Activated naive CD8-positive, alpha-beta T cell treated with anti-CD3 and anti-CD28 coated beads for 36 hours (primary cell): ENCODE data around the gene PLSCR5. TPM values are rescaled to one million over a fixed set of nuclear protein-coding genes. Genes with fewer than 3 reads are reported as not detected.

Source experiments
- DNase-seq: peaks from one replicate; pipeline ENCODE4 v3.0.0; 2021
- H3K27ac Mint-ChIP-seq: one replicate; pipeline ENCODE4 v1.8.0; 2022; ENCODE audit warnings: mild to moderate bottlenecking, moderate library complexity, mixed read lengths
- H3K27me3 Mint-ChIP-seq: one replicate; pipeline ENCODE4 v1.8.0; 2022; ENCODE audit warnings: mild to moderate bottlenecking, mixed read lengths
- H3K36me3 Mint-ChIP-seq: one replicate; pipeline ENCODE4 v1.8.0; 2021; ENCODE audit warnings: mild to moderate bottlenecking, mixed read lengths
- H3K4me1 Mint-ChIP-seq: one replicate; pipeline ENCODE4 v1.8.0; 2021; ENCODE audit warnings: mixed read lengths
- H3K4me3 Mint-ChIP-seq: one replicate; pipeline ENCODE4 v1.8.0; 2022; ENCODE audit warnings: mild to moderate bottlenecking, moderate library complexity, mixed read lengths
- H3K9me3 Mint-ChIP-seq: one replicate; pipeline ENCODE4 v1.8.0; 2022; ENCODE audit warnings: mixed read lengths
- total RNA-seq, 2 experiments: library from RNA; stranded (reverse); gene quantifications; one replicate each; pipeline ENCODE4 v1.2.3, GENCODE V29; 2021

The PLSCR5 gene
- total RNA-seq, 2 experiments from 2014 or later = not detected

- H3K27me3 Mint-ChIP-seq = peaks cover 5% of the 10 kb centered on the region
- peaks cover under 1% of the 10 kb centered on the region for H3K9me3 Mint-ChIP-seq
- DNase-seq = no peak
- H3K4me1 Mint-ChIP-seq = no peaks in the 10 kb centered on the region
- no peak overlapping the region for H3K27ac Mint-ChIP-seq
- H3K36me3 Mint-ChIP-seq = no peaks in the 10 kb centered on the region
- H3K4me3 Mint-ChIP-seq = no peak overlapping the region
These were observed 6.9 kb upstream of the PLSCR5 start for GRCh38 chr3:146612015-146612414.

- Mint-ChIP-seq H3K4me1 (no peaks in the 10 kb centered on the region), H3K36me3 (no peaks in the 10 kb centered on the region), H3K4me3 (no peak overlapping the region)
These were observed 6.0 kb upstream of the PLSCR5 start for GRCh38 chr3:146611096-146611495.

GRCh38 chr3:146598535-146598934, 6.6 kb downstream of the PLSCR5 start:
- H3K4me3 Mint-ChIP-seq = no peak overlapping the region
- peaks cover 12% of the 10 kb centered on the region for H3K27me3 Mint-ChIP-seq
- no peak for DNase-seq
- no peaks in the 10 kb centered on the region for H3K9me3 Mint-ChIP-seq
- no peaks in the 10 kb centered on the region for H3K36me3 Mint-ChIP-seq
- no peak overlapping the region for H3K27ac Mint-ChIP-seq
- H3K4me1 Mint-ChIP-seq = no peaks in the 10 kb centered on the region

More at GRCh38 chr3:146611096-146611495, 6.0 kb upstream of the PLSCR5 start:
- DNase-seq = no peak
- no peak overlapping the region for H3K27ac Mint-ChIP-seq
- peaks cover 11% of the 10 kb centered on the region for H3K27me3 Mint-ChIP-seq
- H3K9me3 Mint-ChIP-seq = peaks cover 3% of the 10 kb centered on the region

GRCh38 chr3:146594843-146595482, 10.2 kb downstream of the PLSCR5 start:
- Mint-ChIP-seq H3K9me3 (no peaks in the 10 kb centered on the region), H3K4me3 (no peak overlapping the region), H3K27me3 (no peaks in the 10 kb centered on the region), H3K27ac (no peak overlapping the region), H3K36me3 (no peaks in the 10 kb centered on the region), H3K4me1 (no peaks in the 10 kb centered on the region)
- DNase-seq = no peak

- no peak for DNase-seq
- Mint-ChIP-seq H3K27ac (no peak overlapping the region), H3K4me1 (no peaks in the 10 kb centered on the region), H3K4me3 (no peak overlapping the region), H3K27me3 (peaks cover 9% of the 10 kb centered on the region), H3K9me3 (no peaks in the 10 kb centered on the region), H3K36me3 (no peaks in the 10 kb centered on the region)
These were observed 11.4 kb downstream of the PLSCR5 start for GRCh38 chr3:146593776-146594175.

GRCh38 chr3:146590521-146590920, 14.6 kb downstream of the PLSCR5 start:
- Mint-ChIP-seq H3K4me3 (no peak overlapping the region), H3K27ac (no peak overlapping the region), H3K27me3 (peaks cover 9% of the 10 kb centered on the region), H3K36me3 (no peaks in the 10 kb centered on the region), H3K4me1 (no peaks in the 10 kb centered on the region), H3K9me3 (no peaks in the 10 kb centered on the region)
- DNase-seq = no peak

GRCh38 chr3:146589899-146590508, 15.1 kb downstream of the PLSCR5 start:
- no peaks in the 10 kb centered on the region for H3K36me3 Mint-ChIP-seq
- no peak overlapping the region for H3K4me3 Mint-ChIP-seq
- peaks cover 11% of the 10 kb centered on the region for H3K27me3 Mint-ChIP-seq
- H3K27ac Mint-ChIP-seq = no peak overlapping the region
- no peaks in the 10 kb centered on the region for H3K4me1 Mint-ChIP-seq
- H3K9me3 Mint-ChIP-seq = no peaks in the 10 kb centered on the region
- peak; percentile 2 for DNase-seq

- Mint-ChIP-seq H3K27ac (no peak overlapping the region), H3K4me3 (no peak overlapping the region)
These were observed 20.0 kb downstream of the PLSCR5 start for GRCh38 chr3:146585156-146585555.

GRCh38 chr3:146581951-146582467, 23.1 kb downstream of the PLSCR5 start:
- no peak overlapping the region for H3K4me3 Mint-ChIP-seq

More at GRCh38 chr3:146585156-146585555, 20.0 kb downstream of the PLSCR5 start:
- DNase-seq = no peak
- Mint-ChIP-seq H3K27me3 (peaks cover 14% of the 10 kb centered on the region), H3K4me1 (peaks cover 3% of the 10 kb centered on the region), H3K9me3 (peaks cover 4% of the 10 kb centered on the region), H3K36me3 (no peaks in the 10 kb centered on the region)

GRCh38 chr3:146581080-146581601, 24.0 kb downstream of the PLSCR5 start:
- no peak for DNase-seq
- Mint-ChIP-seq H3K36me3 (no peaks in the 10 kb centered on the region), H3K9me3 (peaks cover 4% of the 10 kb centered on the region), H3K27ac (no peak overlapping the region), H3K4me1 (peaks cover 3% of the 10 kb centered on the region), H3K27me3 (peaks cover 5% of the 10 kb centered on the region), H3K4me3 (no peak overlapping the region)

More at GRCh38 chr3:146581951-146582467, 23.1 kb downstream of the PLSCR5 start:
- no peak overlapping the region for H3K27ac Mint-ChIP-seq
- H3K36me3 Mint-ChIP-seq = no peaks in the 10 kb centered on the region
- H3K9me3 Mint-ChIP-seq = peaks cover 4% of the 10 kb centered on the region
- DNase-seq = no peak
- H3K27me3 Mint-ChIP-seq = peaks cover 5% of the 10 kb centered on the region
- H3K4me1 Mint-ChIP-seq = peaks cover 3% of the 10 kb centered on the region

GRCh38 chr3:146577662-146578061, 27.5 kb downstream of the PLSCR5 start:
- peak; percentile 3 for DNase-seq
- no peaks in the 10 kb centered on the region for H3K27me3 Mint-ChIP-seq
- H3K36me3 Mint-ChIP-seq = no peaks in the 10 kb centered on the region
- H3K4me3 Mint-ChIP-seq = no peak overlapping the region
- no peak overlapping the region for H3K27ac Mint-ChIP-seq
- no peaks in the 10 kb centered on the region for H3K9me3 Mint-ChIP-seq
- peaks cover 3% of the 10 kb centered on the region for H3K4me1 Mint-ChIP-seq

- Mint-ChIP-seq H3K27ac (no peak overlapping the region), H3K36me3 (no peaks in the 10 kb centered on the region), H3K9me3 (no peaks in the 10 kb centered on the region), H3K4me3 (no peak overlapping the region), H3K4me1 (no peaks in the 10 kb centered on the region), H3K27me3 (no peaks in the 10 kb centered on the region)
- DNase-seq = no peak
These were observed 29.5 kb downstream of the PLSCR5 start for GRCh38 chr3:146575636-146576035.

GRCh38 chr3:146574173-146574572, 31.0 kb downstream of the PLSCR5 start:
- no peaks in the 10 kb centered on the region for H3K9me3 Mint-ChIP-seq

GRCh38 chr3:146569314-146569713, 35.8 kb downstream of the PLSCR5 start:
- Mint-ChIP-seq H3K4me1 (no peaks in the 10 kb centered on the region), H3K9me3 (no peaks in the 10 kb centered on the region), H3K4me3 (no peak overlapping the region), H3K36me3 (no peaks in the 10 kb centered on the region), H3K27ac (no peak overlapping the region), H3K27me3 (no peaks in the 10 kb centered on the region)
- no peak for DNase-seq

More at GRCh38 chr3:146574173-146574572, 31.0 kb downstream of the PLSCR5 start:
- Mint-ChIP-seq H3K4me3 (no peak overlapping the region), H3K36me3 (no peaks in the 10 kb centered on the region), H3K27ac (no peak overlapping the region), H3K4me1 (no peaks in the 10 kb centered on the region), H3K27me3 (no peaks in the 10 kb centered on the region)
- no peak for DNase-seq

- Mint-ChIP-seq H3K4me1 (no peaks in the 10 kb centered on the region), H3K27ac (no peak overlapping the region), H3K4me3 (no peak overlapping the region), H3K27me3 (no peaks in the 10 kb centered on the region), H3K36me3 (no peaks in the 10 kb centered on the region), H3K9me3 (no peaks in the 10 kb centered on the region)
- no peak for DNase-seq
These were observed 39.0 kb downstream of the PLSCR5 start for GRCh38 chr3:146566138-146566537.
